Stimulated activated CD4-positive, alpha-beta T cell treated with anti-CD3 and anti-CD28 coated beads, Interleukin-1b, Interleukin-23, amount 100 ng/mL, for 4 hours (primary cell): Measurements from ENCODE around the gene SDCCAG8.

Experiments
- DNase-seq, 2 donors: peaks; one replicate each; pipeline ENCODE4 v3.0.0-alpha.2; 2020; ENCODE audit warnings: low read depth in 2 of 2

SDCCAG8 gene

GRCh38 chr1:243501002-243501401, 245.2 kb downstream of the SDCCAG8 start:
- DNase-seq = no peak

- no peak for DNase-seq
Observed at GRCh38 chr1:243503155-243503554, 247.3 kb downstream of the SDCCAG8 start.

- DNase-seq = no peak
Observed at GRCh38 chr1:243505986-243506689, 250.3 kb downstream of the SDCCAG8 start.

- no peak for DNase-seq
Observed at GRCh38 chr1:243507001-243507671, 251.3 kb downstream of the SDCCAG8 start.

GRCh38 chr1:243507672-243508302, 251.9 kb downstream of the SDCCAG8 start:
- DNase-seq = no peak

GRCh38 chr1:243508303-243508713, 252.5 kb downstream of the SDCCAG8 start:
- no peak for DNase-seq

GRCh38 chr1:243508943-243509342, 253.1 kb downstream of the SDCCAG8 start:
- DNase-seq = no peak

GRCh38 chr1:243510928-243511327, 255.1 kb downstream of the SDCCAG8 start:
- DNase-seq = no peak

- DNase-seq = no peak
Observed at GRCh38 chr1:243513726-243514491, 258.1 kb downstream of the SDCCAG8 start.

- DNase-seq = no peak
Observed at GRCh38 chr1:243514927-243515326, 259.1 kb downstream of the SDCCAG8 start.

- no peak for DNase-seq
Observed at GRCh38 chr1:243520831-243521230, 265.0 kb downstream of the SDCCAG8 start.

GRCh38 chr1:243523766-243524165, 267.9 kb downstream of the SDCCAG8 start:
- DNase-seq = no peak

GRCh38 chr1:243525085-243525487, 269.2 kb downstream of the SDCCAG8 start:
- no peak for DNase-seq

- DNase-seq = no peak
Observed at GRCh38 chr1:243526180-243526579, 270.3 kb downstream of the SDCCAG8 start.

GRCh38 chr1:243528459-243529121, 272.7 kb downstream of the SDCCAG8 start:
- DNase-seq = no peak

GRCh38 chr1:243529512-243529911, 273.7 kb downstream of the SDCCAG8 start:
- no peak for DNase-seq

GRCh38 chr1:243535014-243535413, 279.2 kb downstream of the SDCCAG8 start:
- DNase-seq = no peak

- DNase-seq = no peak
Observed at GRCh38 chr1:243539636-243540035, 283.8 kb downstream of the SDCCAG8 start.

GRCh38 chr1:243542739-243543415, 287.0 kb downstream of the SDCCAG8 start:
- no peak for DNase-seq

GRCh38 chr1:243543501-243543900, 287.7 kb downstream of the SDCCAG8 start:
- DNase-seq = no peak

GRCh38 chr1:243546457-243546856, 290.6 kb downstream of the SDCCAG8 start:
- no peak for DNase-seq
